ENCODE results near the gene KRT26.

DNA sequence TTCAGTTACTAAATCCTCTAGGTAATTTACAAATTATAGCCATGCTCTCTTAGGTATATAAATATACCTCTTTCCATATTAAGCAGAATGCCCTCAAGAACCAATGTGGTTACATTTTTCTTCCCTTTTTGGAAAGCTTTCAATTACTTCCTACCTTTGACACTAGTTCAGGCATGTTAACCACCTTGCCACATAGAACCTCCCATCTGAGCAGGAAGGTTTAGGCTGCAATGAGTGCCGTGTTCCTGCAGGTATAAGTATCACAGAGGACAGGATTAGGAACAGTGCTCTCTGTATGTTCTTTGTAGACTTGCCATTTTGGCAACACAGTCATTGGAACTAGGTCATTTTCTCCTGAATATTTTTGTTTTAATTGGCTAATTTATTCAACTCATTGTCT is 37.0 kb downstream of the KRT26 start:
- TF ChIP-seq, protein P1, sequence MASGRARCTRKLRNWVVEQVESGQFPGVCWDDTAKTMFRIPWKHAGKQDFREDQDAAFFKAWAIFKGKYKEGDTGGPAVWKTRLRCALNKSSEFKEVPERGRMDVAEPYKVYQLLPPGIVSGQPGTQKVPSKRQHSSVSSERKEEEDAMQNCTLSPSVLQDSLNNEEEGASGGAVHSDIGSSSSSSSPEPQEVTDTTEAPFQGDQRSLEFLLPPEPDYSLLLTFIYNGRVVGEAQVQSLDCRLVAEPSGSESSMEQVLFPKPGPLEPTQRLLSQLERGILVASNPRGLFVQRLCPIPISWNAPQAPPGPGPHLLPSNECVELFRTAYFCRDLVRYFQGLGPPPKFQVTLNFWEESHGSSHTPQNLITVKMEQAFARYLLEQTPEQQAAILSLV (CRISPR knock-in tag; IDR thresholded peaks at IDR 0.05; ENCODE audit: borderline replicate concordance): no peak
- TF ChIP-seq, protein P2, sequence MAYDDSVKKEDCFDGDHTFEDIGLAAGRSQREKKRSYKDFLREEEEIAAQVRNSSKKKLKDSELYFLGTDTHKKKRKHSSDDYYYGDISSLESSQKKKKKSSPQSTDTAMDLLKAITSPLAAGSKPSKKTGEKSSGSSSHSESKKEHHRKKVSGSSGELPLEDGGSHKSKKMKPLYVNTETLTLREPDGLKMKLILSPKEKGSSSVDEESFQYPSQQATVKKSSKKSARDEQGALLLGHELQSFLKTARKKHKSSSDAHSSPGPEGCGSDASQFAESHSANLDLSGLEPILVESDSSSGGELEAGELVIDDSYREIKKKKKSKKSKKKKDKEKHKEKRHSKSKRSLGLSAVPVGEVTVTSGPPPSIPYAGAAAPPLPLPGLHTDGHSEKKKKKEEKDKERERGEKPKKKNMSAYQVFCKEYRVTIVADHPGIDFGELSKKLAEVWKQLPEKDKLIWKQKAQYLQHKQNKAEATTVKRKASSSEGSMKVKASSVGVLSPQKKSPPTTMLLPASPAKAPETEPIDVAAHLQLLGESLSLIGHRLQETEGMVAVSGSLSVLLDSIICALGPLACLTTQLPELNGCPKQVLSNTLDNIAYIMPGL (CRISPR knock-in tag; IDR thresholded peaks at IDR 0.05; ENCODE audit: borderline replicate concordance in 1 of 2, low read depth in 1 of 2): no peak
- TF ChIP-seq ZNF7 (CRISPR knock-in tag; IDR thresholded peaks at IDR 0.05) (no peak), POLR2A (IDR thresholded peaks at IDR 0.05; ENCODE audit: insufficient read depth in 1 of 2, low read depth in 2 of 2, low read length in 2 of 2) (no peak), CBX5 (CRISPR knock-in tag; IDR thresholded peaks at IDR 0.05; ENCODE audit: borderline replicate concordance) (no peak), EP300 (IDR thresholded peaks at IDR 0.05; ENCODE audit: low read depth in 2 of 2, low read length in 2 of 2) (no peak), EP300 (CRISPR knock-in tag; IDR thresholded peaks at IDR 0.05; ENCODE audit: borderline replicate concordance) (no peak), ZNF703 (CRISPR knock-in tag; IDR thresholded peaks at IDR 0.05; ENCODE audit: borderline replicate concordance) (no peak), EZH2 (conservative IDR thresholded peaks at IDR 0.05; ENCODE audit: low read depth, low read length) (no peak), ZNF615 (CRISPR knock-in tag; IDR thresholded peaks at IDR 0.05; ENCODE audit: borderline replicate concordance) (no peak), ZBTB7A (CRISPR knock-in tag; IDR thresholded peaks at IDR 0.05) (no peak), SP140L (CRISPR knock-in tag; IDR thresholded peaks at IDR 0.05; ENCODE audit: borderline replicate concordance) (no peak)
- TF ChIP-seq, protein P3, sequence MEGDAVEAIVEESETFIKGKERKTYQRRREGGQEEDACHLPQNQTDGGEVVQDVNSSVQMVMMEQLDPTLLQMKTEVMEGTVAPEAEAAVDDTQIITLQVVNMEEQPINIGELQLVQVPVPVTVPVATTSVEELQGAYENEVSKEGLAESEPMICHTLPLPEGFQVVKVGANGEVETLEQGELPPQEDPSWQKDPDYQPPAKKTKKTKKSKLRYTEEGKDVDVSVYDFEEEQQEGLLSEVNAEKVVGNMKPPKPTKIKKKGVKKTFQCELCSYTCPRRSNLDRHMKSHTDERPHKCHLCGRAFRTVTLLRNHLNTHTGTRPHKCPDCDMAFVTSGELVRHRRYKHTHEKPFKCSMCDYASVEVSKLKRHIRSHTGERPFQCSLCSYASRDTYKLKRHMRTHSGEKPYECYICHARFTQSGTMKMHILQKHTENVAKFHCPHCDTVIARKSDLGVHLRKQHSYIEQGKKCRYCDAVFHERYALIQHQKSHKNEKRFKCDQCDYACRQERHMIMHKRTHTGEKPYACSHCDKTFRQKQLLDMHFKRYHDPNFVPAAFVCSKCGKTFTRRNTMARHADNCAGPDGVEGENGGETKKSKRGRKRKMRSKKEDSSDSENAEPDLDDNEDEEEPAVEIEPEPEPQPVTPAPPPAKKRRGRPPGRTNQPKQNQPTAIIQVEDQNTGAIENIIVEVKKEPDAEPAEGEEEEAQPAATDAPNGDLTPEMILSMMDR (CRISPR knock-in tag; IDR thresholded peaks at IDR 0.05): no peak
